Parathyroid adenoma (tissue), 2 donors: ENCODE measurements around the gene SIAE.
A peak's percentile ranks its signal among the peaks of the same experiment; 100 is the strongest.

ENCODE experiments used
- H2AFZ ChIP-seq: fragments of 300-600 bp; sonication (generic); one replicate; pipeline ENCODE4 v1.7.0; 2017; ENCODE audit warnings: antibody characterized with exemption, mild to moderate bottlenecking
- H3K27ac ChIP-seq: fragments of 300-600 bp; sonication (generic); one replicate; pipeline ENCODE4 v1.7.0; 2017
- H3K27me3 ChIP-seq: fragments of 300-600 bp; sonication (generic); one replicate; pipeline ENCODE4 v1.7.0; 2017; ENCODE audit warnings: low read length; ENCODE audit not compliant: control insufficient read depth, insufficient read depth
- H3K36me3 ChIP-seq: fragments of 300-600 bp; sonication (generic); one replicate; pipeline ENCODE4 v1.7.0; 2017; ENCODE audit warnings: low read length; ENCODE audit not compliant: control insufficient read depth, insufficient read depth
- H3K4me1 ChIP-seq: fragments of 300-600 bp; sonication (generic); one replicate; pipeline ENCODE4 v1.7.0; 2017; ENCODE audit warnings: control low read depth
- H3K4me2 ChIP-seq: fragments of 300-600 bp; sonication (generic); one replicate; pipeline ENCODE4 v1.7.0; 2017; ENCODE audit warnings: low read length
- H3K4me3 ChIP-seq: fragments of 300-600 bp; sonication (generic); one replicate; pipeline ENCODE4 v1.7.0; 2017; ENCODE audit warnings: low read depth, low read length
- H3K79me2 ChIP-seq: fragments of 300-600 bp; sonication (generic); one replicate; pipeline ENCODE4 v1.7.0; 2017; ENCODE audit warnings: control low read depth
- H3K9ac ChIP-seq: fragments of 300-600 bp; sonication (generic); one replicate; pipeline ENCODE4 v1.7.0; 2017; ENCODE audit warnings: mild to moderate bottlenecking
- H3K9me3 ChIP-seq: fragments of 300-600 bp; sonication (generic); one replicate; pipeline ENCODE4 v1.7.0; 2017; ENCODE audit warnings: low read length; ENCODE audit not compliant: control insufficient read depth
- CTCF ChIP-seq: fragments of 300-600 bp; sonication (generic); IDR thresholded peaks from one replicate; pipeline ENCODE4 v1.7.0; 2017; ENCODE audit warnings: antibody characterized with exemption, mild to moderate bottlenecking
- donor health status: primary hyperparathyroidism.

The SIAE gene

DNA sequence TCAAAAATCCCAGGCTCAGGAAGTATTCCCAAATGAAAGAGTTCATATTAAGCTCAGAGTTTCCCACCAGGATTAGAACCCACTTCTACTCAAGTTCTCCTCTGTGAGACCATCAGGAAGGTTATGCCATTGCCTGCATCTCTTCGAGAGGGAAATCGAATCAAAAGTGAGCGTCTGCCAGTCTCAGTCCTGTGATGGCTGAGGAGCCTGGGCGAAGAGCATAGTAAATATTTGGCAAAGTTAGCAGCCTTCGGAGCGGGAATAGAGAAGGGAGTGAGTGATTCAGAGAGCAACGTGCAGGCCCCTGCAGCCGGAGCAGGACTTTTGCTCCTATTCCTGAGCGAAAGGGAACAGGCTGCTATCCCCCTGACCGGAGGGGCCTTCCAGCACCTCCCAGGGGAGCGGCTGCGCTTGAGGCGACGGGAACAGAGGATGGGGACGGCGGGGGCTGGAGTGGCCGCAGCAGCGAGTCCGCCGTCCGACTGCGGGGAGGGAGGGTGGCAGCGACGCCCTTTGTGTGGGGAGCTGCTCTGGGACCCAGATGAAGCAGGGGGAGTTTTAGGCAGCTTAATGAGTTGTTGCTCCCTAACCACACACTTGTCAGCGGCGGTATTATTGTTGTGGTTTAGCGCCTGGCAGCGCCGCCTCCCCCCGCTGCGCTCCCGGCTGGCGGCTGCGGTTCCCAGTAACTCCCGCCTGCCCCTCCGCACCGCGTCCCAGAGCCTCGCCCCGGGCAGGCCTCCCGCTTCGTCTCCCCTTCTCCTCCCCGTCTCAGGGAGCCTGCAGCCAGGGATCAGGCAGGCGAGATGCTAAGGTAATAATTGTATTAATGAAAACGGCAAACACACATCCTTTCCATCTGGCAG lies 44.5 kb upstream of the SIAE start:
- Histone ChIP-seq H3K9me3 (no peaks in the 10 kb centered on the region), H3K27me3 (no peaks in the 10 kb centered on the region), H3K4me3 (peak overlapping the region; percentile 45), H3K9ac (no peak overlapping the region), H3K4me1 (no peaks in the 10 kb centered on the region), H3K4me2 (peak overlapping the region; percentile 67), H3K36me3 (no peaks in the 10 kb centered on the region), H3K79me2 (no peaks in the 10 kb centered on the region), H2AFZ (peak overlapping the region; percentile 62), H3K27ac (no peak overlapping the region)
- TF ChIP-seq CTCF = no peak

GRCh38 chr11:124717421-124717785 lies 43.9 kb upstream of the SIAE start:
- Histone ChIP-seq H3K79me2 (no peaks in the 10 kb centered on the region), H3K27me3 (no peaks in the 10 kb centered on the region), H3K36me3 (no peaks in the 10 kb centered on the region), H3K9me3 (no peaks in the 10 kb centered on the region), H3K27ac (no peak overlapping the region), H3K4me1 (no peaks in the 10 kb centered on the region), H2AFZ (no peak overlapping the region), H3K9ac (no peak overlapping the region), H3K4me3 (peak overlapping the region; percentile 45), H3K4me2 (peak overlapping the region; percentile 67)
- TF ChIP-seq CTCF = no peak

- Histone ChIP-seq H3K27ac (no peak overlapping the region), H3K4me3 (no peak overlapping the region)
These were observed 43.1 kb upstream of the SIAE start for GRCh38 chr11:124716591-124716990.

DNA sequence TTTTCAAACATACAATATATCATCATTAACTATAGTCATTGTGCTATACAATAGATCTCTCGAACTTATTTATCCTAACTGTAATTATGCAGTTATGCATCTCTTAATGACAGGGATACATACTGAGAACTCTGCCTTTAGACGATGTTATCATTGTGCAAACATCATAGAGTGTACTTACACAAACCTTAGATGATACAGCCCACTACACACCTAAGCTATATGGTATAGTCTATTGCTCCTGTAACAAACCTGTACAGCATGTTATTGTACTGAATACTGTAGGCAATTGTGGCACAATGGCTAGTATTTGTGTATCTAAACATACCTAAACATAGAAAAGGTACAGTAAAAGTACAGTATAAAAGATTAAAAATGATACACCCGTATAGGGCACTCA lies 38.9 kb upstream of the SIAE start:
- Histone ChIP-seq H3K27me3 (no peaks in the 10 kb centered on the region), H3K79me2 (no peaks in the 10 kb centered on the region), H3K9ac (no peak overlapping the region), H3K36me3 (no peaks in the 10 kb centered on the region), H2AFZ (no peak overlapping the region), H3K27ac (no peak overlapping the region), H3K9me3 (no peaks in the 10 kb centered on the region), H3K4me2 (no peak overlapping the region), H3K4me3 (no peak overlapping the region), H3K4me1 (no peaks in the 10 kb centered on the region)
- TF ChIP-seq CTCF = no peak

More at GRCh38 chr11:124716591-124716990, 43.1 kb upstream of the SIAE start:
- Histone ChIP-seq H3K4me2 (no peak overlapping the region), H3K9me3 (no peaks in the 10 kb centered on the region), H3K36me3 (no peaks in the 10 kb centered on the region), H2AFZ (no peak overlapping the region), H3K4me1 (no peaks in the 10 kb centered on the region), H3K27me3 (no peaks in the 10 kb centered on the region), H3K79me2 (no peaks in the 10 kb centered on the region), H3K9ac (no peak overlapping the region)
- no peak for TF ChIP-seq CTCF

DNA sequence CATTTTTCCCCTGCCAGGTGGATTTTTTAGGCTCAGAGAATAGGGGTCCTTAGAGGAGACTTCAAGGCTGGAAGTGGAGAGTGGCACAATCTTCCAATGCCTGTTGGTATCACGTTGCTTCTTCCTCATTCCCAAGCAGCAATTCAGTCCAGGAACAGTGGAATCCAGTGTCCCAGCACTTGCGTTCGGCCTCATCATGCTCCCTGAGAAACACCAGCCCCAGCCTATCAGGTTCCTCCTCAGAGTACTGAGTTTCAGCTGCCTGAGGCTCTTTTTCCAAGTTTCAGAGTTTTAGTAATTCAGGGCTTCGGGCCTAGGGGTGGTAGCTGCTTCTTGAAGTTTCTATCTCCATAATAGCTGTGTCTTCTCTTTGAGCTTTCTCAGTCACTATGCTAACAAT lies 34.3 kb upstream of the SIAE start:
- Histone ChIP-seq H2AFZ (no peak overlapping the region), H3K4me2 (no peak overlapping the region), H3K9ac (no peak overlapping the region), H3K27me3 (no peaks in the 10 kb centered on the region), H3K9me3 (no peaks in the 10 kb centered on the region), H3K4me1 (no peaks in the 10 kb centered on the region), H3K79me2 (no peaks in the 10 kb centered on the region), H3K27ac (no peak overlapping the region), H3K36me3 (no peaks in the 10 kb centered on the region), H3K4me3 (no peak overlapping the region)
- no peak for TF ChIP-seq CTCF
